Osteoblast (primary cell): ENCODE data around the gene CNTFR. TPM values are rescaled to one million over a fixed set of nuclear protein-coding genes. Genes with fewer than 3 reads are reported as not detected.

Experiments
- DNase-seq: peaks from one replicate; pipeline ENCODE4 v3.0.0; 2011; ENCODE audit warnings: low spot score, mixed read lengths; ENCODE audit not compliant: insufficient read length; ENCODE audit errors: missing footprints
- H2AFZ ChIP-seq: 2 replicates; pipeline ENCODE4 v1.6.0; 2011; ENCODE audit warnings: mild to moderate bottlenecking, low read length
- H3K27ac ChIP-seq: 2 replicates; pipeline ENCODE4 v1.5.1; 2011; ENCODE audit warnings: mild to moderate bottlenecking, low read depth, low read length, moderate library complexity
- H3K27me3 ChIP-seq: 2 replicates; pipeline ENCODE4 v1.6.0; 2012; ENCODE audit warnings: mild to moderate bottlenecking, control low read depth, inconsistent platforms, low read length, moderate library complexity; ENCODE audit not compliant: insufficient read depth
- H3K36me3 ChIP-seq: 2 replicates; pipeline ENCODE4 v1.5.1; 2011; ENCODE audit warnings: mild to moderate bottlenecking, low read length, control low read depth, moderate library complexity; ENCODE audit not compliant: insufficient read depth
- H3K4me1 ChIP-seq: 2 replicates; pipeline ENCODE4 v1.5.1; 2011; ENCODE audit warnings: mild to moderate bottlenecking, low read length, control low read depth, moderate library complexity; ENCODE audit not compliant: insufficient read depth
- H3K4me2 ChIP-seq: 2 replicates; pipeline ENCODE4 v1.6.0; 2011; ENCODE audit warnings: mild to moderate bottlenecking, low read length; ENCODE audit not compliant: insufficient read depth
- H3K4me3 ChIP-seq: fragments of 200-600 bp; sonication (generic); 3 replicates; pipeline ENCODE4 v1.5.1; 2012; ENCODE audit warnings: mild to moderate bottlenecking, low read length, inconsistent platforms; ENCODE audit not compliant: insufficient read depth
- H3K79me2 ChIP-seq: 2 replicates; pipeline ENCODE4 v1.6.0; 2012; ENCODE audit warnings: mild to moderate bottlenecking, low read length, control low read depth, inconsistent platforms; ENCODE audit not compliant: insufficient read depth
- H3K9me3 ChIP-seq: 2 replicates; pipeline ENCODE4 v1.5.1; 2011; ENCODE audit warnings: low read depth, low read length, control low read depth
- H4K20me1 ChIP-seq: 2 replicates; pipeline ENCODE4 v1.6.0; 2012; ENCODE audit warnings: mild to moderate bottlenecking, low read length, control low read depth; ENCODE audit not compliant: insufficient read depth
- total RNA-seq: library from RNA; depleted of rRNA; stranded (reverse); fragments of >200 nt; gene quantifications from 2 replicates; pipeline ENCODE4 v1.2.3, GENCODE V29; 2012
- TF ChIP-seq, protein P1 (sequence below): IDR thresholded peaks from 2 replicates; pipeline ENCODE4 v1.5.1; 2011; ENCODE audit warnings: mild to moderate bottlenecking, low read depth, low read length, moderate library complexity; ENCODE audit errors: extremely low read depth

The CNTFR gene
- total RNA-seq, 1 donor: not detected

DNA sequence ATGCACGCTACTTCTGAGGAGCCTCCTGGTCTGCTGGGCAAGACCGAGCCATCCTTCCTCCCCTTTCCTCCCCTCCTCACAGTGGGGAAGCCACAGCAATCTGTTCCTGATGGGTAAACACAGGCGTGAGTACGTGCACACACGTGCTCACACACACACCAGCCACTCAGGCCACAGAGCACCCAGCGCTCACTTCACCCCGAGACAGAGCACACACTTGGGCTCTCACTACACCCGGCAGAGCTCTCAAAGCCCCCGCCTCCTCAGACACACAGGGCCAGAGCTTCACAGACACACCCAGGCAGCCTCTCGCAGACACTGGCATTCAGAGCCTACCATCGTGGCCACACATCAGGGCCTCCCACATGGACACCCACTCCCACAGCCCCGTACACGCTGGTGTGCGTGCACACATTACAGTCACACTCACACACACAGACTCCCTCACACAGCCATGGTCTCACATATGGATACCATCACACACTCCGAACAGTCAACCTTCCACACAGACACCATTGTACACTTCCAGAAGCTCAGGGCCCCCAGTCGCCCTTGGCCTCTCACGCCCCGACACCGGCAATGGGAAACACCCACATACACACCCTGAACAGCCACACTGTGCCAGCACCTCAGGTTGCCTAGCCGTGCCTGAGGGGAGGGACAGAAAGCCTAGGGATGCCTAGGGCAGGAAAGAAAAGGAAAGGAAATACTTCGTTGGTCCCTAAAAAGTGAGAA, 13.5 kb downstream of the CNTFR start:
- H4K20me1 ChIP-seq: no peaks in the 10 kb centered on the region
- H3K79me2 ChIP-seq: no peaks in the 10 kb centered on the region
- H3K4me3 ChIP-seq: no peak overlapping the region
- no peak overlapping the region for H3K27ac ChIP-seq
- TF ChIP-seq, protein P1, sequence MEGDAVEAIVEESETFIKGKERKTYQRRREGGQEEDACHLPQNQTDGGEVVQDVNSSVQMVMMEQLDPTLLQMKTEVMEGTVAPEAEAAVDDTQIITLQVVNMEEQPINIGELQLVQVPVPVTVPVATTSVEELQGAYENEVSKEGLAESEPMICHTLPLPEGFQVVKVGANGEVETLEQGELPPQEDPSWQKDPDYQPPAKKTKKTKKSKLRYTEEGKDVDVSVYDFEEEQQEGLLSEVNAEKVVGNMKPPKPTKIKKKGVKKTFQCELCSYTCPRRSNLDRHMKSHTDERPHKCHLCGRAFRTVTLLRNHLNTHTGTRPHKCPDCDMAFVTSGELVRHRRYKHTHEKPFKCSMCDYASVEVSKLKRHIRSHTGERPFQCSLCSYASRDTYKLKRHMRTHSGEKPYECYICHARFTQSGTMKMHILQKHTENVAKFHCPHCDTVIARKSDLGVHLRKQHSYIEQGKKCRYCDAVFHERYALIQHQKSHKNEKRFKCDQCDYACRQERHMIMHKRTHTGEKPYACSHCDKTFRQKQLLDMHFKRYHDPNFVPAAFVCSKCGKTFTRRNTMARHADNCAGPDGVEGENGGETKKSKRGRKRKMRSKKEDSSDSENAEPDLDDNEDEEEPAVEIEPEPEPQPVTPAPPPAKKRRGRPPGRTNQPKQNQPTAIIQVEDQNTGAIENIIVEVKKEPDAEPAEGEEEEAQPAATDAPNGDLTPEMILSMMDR: no peak
- H3K36me3 ChIP-seq: no peaks in the 10 kb centered on the region
- DNase-seq: no peak
- no peak overlapping the region for H3K4me2 ChIP-seq
- no peaks in the 10 kb centered on the region for H3K9me3 ChIP-seq
- no peak overlapping the region for H2AFZ ChIP-seq
- H3K27me3 ChIP-seq: peaks cover 39% of the 10 kb centered on the region
- no peaks in the 10 kb centered on the region for H3K4me1 ChIP-seq

DNA sequence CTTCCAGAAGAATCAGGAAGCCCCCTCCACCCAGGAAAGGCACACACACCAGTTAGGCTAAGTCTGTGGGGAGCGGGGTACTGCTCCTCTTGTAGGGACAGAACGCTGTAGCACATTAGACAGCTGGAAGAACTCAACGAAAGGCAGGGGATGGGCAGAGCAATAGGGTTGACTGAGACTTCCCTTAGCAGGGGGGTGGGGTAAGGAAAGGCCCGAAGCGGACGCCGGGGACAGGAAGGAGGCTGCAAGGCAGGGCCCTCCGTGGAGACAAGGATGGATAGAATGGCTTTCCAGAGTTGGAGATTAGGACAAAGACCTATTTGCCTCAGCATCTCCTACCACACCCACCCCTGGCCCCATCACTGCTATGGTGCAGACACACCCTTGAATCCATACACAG, 14.3 kb downstream of the CNTFR start:
- DNase-seq: no peak
- H3K9me3 ChIP-seq: no peaks in the 10 kb centered on the region
- no peaks in the 10 kb centered on the region for H3K4me1 ChIP-seq
- TF ChIP-seq, protein P1: no peak
- no peaks in the 10 kb centered on the region for H3K36me3 ChIP-seq
- no peaks in the 10 kb centered on the region for H4K20me1 ChIP-seq
- no peak overlapping the region for H2AFZ ChIP-seq
- peaks cover 37% of the 10 kb centered on the region for H3K27me3 ChIP-seq
- H3K4me2 ChIP-seq: no peak overlapping the region
- no peak overlapping the region for H3K27ac ChIP-seq
- no peak overlapping the region for H3K4me3 ChIP-seq
- H3K79me2 ChIP-seq: no peaks in the 10 kb centered on the region

- Histone ChIP-seq H3K36me3 (no peaks in the 10 kb centered on the region), H3K27me3 (peaks cover 31% of the 10 kb centered on the region), H3K27ac (no peak overlapping the region), H3K9me3 (no peaks in the 10 kb centered on the region), H3K79me2 (no peaks in the 10 kb centered on the region), H3K4me1 (no peaks in the 10 kb centered on the region), H4K20me1 (no peaks in the 10 kb centered on the region), H3K4me3 (no peak overlapping the region), H2AFZ (no peak overlapping the region), H3K4me2 (no peak overlapping the region)
- TF ChIP-seq, protein P1: no peak
- DNase-seq: no peak
Observed at GRCh38 chr9:34574571-34574970, 15.0 kb downstream of the CNTFR start.

DNA sequence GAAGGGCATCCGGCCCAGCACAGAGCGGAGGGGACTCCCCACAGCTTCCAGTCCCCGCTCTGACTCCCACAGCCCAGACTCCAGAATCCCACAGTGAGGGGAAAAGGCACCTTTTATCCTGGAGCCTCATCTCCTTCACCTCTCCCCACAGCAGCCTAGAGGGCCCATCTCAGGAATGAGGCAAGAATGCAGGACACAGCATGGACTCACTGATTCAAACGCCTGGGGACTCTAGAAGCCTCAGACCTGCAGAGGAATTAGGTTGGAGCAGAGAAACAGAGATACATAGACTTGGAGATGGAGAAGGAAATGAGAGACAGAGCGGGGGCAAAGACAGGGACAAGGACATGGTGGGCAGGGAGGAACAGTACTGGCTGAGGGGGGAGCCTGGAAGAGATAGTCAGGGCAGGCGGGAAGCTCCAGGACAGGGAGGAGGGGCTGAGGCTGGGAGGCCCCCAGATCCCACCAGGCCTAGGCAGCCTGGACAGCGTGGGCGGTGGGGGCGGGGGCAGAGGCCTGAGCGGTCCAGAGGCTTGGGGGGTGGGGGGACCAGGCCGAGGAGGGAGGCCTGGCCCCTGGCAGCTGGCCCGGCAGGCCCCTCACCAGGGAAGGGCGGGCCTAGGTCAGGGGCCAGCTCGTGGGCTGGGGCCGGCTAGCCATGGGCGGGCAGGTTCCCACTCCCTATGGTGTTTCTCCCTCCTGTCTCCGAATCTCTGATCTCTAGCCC, 15.8 kb downstream of the CNTFR start:
- no peak overlapping the region for H2AFZ ChIP-seq
- H3K9me3 ChIP-seq: no peaks in the 10 kb centered on the region
- H3K4me1 ChIP-seq: no peaks in the 10 kb centered on the region
- no peaks in the 10 kb centered on the region for H3K36me3 ChIP-seq
- peaks cover 29% of the 10 kb centered on the region for H3K27me3 ChIP-seq
- no peak overlapping the region for H3K27ac ChIP-seq
- no peaks in the 10 kb centered on the region for H4K20me1 ChIP-seq
- H3K4me3 ChIP-seq: no peak overlapping the region
- DNase-seq: no peak
- no peaks in the 10 kb centered on the region for H3K79me2 ChIP-seq
- no peak overlapping the region for H3K4me2 ChIP-seq
- TF ChIP-seq, protein P1: no peak
